Stimulated activated CD4-positive, alpha-beta T cell treated with anti-CD3 and anti-CD28 coated beads, TNF-alpha, amount 100 ng/mL, for 4 hours (primary cell): Measurements from ENCODE around the gene PASK.
"Not testable (repeated sequence)": the region's sequence is repeated elsewhere in the genome, so short reads cannot be mapped to it uniquely, and the experiment has no call there.

Source experiments
- DNase-seq, 3 experiments: peaks; one replicate each; pipeline ENCODE4 v3.0.0-alpha.2; 2020; ENCODE audit warnings: low read depth in 3 of 3

Gene PASK

GRCh38 chr2:241107031-241107783 lies 42.1 kb downstream of the PASK start:
- no peak for DNase-seq

DNA sequence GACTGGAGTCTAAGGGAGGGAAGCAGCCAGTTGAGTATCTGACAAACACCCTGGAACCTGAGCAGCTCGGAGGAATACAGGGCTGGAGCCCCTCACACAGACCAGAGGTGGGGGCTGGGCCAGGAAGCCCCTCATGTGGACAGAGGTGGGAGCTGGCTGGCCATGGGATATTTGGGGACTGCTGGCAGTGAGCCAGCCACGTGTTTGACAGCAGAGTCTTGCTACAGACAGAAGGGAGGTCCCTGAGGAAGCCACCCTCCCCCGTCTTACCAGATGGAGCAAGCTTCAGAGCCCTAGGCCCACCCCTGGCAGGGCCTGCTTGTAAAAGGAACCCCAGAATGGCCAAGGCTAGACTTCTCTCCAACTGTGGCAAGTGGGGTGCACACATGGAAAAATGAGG lies 43.6 kb downstream of the PASK start:
- DNase-seq = no peak

DNA sequence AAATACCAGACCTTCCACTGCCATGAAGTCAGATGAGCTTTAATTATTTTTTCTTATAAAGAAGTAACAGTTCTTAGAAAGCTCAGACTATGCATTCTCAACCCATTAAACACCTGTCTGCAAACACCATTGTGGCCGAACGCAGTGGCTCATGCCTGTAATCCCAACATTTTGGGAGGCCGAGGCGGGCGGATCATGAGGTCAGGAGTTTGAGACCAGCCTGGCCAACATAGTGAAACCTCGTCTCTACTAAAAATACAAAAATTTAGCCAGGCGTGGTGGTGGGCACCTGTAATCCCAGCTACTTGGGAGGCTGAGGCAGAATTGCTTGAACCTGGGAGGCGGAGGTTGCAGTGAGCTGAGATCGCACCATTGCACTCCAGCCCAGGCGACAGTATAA lies 44.7 kb downstream of the PASK start:
- DNase-seq = not testable (repeated sequence)

DNA sequence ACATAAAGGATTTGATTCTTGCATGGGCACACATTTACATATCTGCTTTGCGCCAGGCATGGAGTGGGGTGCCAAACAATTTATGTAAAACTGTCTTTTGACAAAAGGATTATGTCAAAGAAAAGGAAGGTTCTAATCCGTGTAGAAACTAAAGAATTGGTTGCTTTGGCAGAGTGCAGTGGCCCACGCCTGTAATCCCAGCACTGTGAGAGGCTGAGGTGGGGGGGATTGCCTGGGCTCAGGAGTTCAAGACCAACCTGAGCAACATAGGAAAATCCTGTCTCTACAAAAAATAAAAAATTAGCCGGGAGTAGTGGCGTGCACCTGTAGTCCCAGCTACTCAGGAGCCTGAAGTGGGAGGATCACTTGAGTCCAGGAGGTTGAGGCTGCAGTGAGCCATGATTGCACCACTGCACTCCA lies 46.1 kb downstream of the PASK start:
- no peak for DNase-seq

- peak; percentile 70 to 85 (median 78) for DNase-seq
Measured at GRCh38 chr2:241102239-241102803, 47.0 kb downstream of the PASK start, which contains the start of gene MTERF4. Gene MTERF4 (minus strand): TSS chr2:241102287. CDS start chr2:241102273, 14 bp downstream.

GRCh38 chr2:241099246-241099645 lies 50.0 kb downstream of the PASK start:
- DNase-seq = no peak

DNA sequence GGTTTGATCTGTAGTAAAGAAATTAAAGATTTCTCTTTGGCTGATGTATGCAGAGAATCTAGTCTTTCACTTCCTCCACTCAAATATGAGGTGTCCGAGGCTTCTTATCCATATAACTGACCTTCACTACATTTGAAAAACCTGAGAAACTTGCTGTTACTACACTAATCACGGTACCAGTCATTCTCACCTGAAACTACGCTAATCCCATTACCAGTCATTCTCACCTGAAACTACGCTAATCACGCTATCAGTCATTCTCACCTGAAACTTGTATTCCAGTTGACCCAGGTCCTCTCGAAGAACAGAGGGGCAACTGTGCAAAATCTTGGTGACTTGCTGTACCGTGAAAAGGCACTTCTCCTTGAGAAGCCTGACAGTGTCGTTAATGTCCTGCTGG lies 52.3 kb downstream of the PASK start:
- DNase-seq = no peak

DNA sequence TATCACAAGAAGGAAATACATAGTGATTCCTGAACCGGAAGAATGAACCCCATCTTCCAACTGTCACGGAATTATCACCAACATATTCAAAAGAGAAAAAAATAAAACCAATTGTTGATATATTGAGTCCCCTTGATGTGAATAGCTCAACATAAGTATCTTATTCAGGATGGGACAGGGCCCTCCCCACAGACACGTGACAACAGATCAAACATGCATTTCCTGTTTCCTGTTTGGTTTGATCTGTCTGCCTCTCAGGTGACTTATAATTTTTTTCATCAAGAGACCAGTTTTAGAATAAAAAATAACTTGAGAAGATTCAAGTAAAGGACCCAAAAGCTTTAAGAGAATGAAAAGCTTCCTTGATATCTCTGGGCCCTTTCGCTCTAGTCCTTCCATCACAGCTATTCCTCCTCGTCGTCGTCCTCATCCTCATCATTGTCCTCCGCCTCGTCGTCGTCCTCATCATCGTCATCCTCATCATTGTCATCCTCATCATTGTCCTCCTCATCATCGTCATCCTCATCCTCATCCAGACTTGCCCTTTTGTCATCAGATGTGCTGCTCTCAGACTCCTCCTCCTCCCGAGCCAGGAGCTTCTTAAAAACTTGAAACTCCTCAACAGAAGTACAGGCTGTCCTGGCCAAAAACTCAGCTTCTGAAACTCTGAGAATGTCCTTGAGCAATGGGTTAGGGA lies 53.5 kb downstream of the PASK start:
- no peak for DNase-seq

DNA sequence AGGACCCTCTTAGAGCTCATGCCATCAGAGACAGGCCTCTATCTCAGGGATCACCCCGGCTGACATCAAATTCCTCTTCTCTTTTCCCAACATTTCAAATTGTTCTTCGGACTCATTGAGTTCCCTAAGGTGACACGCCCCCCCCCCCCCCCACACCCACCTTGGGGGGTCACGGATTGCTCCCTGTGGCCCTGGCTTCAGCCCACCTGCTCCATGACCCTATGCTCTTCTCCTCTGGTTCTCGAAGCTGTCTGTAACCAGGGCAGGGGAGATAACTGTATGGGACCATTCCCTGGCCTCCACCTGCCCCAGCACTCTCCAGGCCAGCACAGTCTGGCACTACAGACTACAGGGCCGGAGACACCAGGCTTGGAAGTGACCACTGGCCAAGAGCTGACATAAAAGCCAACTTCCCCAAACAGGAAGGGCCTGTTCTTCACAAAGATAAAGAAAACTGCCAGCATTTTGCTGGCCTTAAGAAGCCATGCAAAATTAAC lies 54.3 kb downstream of the PASK start:
- DNase-seq = no peak

DNA sequence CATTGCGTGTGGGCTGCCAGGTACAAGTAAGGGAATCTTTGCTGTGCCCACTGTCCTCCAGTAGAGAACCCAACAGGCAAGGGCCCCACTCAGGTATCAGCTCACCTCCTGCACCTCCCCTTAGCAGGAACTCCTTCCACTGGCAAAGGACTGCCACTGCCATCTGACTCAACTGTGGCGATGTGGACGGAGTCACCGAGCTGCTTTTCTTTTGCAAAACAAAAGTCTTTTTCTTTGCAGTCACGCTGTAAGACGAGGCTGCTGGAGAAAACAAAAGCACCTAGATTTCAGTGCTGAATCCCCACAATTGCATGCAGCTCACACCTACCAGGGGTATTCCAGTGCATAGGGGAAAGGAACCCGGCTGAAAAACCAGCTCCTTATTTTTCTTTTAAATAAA lies 55.1 kb downstream of the PASK start:
- no peak for DNase-seq

GRCh38 chr2:241093133-241093781 lies 56.0 kb downstream of the PASK start:
- not testable (repeated sequence) for DNase-seq

GRCh38 chr2:241092677-241093076 lies 56.6 kb downstream of the PASK start:
- no peak for DNase-seq

- DNase-seq = no peak
Measured at GRCh38 chr2:241091734-241092445, 57.4 kb downstream of the PASK start.

DNA sequence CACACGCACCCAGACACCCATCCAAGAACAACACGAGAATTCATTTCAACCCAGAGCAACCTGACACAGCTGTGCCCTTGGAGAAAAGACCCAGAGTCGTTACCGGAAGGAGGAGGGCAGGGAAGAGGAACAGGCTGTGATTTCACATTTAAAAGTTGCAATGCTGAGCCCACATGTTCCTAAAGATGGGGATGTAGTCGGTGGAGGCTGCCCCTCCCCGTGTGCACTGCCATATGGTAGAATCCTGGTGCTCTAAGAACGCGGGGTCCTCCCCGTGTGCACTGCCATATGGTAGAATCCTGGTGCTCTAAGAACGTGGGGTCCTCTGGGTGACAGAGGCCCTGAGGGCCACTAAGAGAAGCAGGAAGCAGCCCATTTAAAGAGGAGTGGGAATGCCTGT lies 58.1 kb downstream of the PASK start:
- no peak for DNase-seq

DNA sequence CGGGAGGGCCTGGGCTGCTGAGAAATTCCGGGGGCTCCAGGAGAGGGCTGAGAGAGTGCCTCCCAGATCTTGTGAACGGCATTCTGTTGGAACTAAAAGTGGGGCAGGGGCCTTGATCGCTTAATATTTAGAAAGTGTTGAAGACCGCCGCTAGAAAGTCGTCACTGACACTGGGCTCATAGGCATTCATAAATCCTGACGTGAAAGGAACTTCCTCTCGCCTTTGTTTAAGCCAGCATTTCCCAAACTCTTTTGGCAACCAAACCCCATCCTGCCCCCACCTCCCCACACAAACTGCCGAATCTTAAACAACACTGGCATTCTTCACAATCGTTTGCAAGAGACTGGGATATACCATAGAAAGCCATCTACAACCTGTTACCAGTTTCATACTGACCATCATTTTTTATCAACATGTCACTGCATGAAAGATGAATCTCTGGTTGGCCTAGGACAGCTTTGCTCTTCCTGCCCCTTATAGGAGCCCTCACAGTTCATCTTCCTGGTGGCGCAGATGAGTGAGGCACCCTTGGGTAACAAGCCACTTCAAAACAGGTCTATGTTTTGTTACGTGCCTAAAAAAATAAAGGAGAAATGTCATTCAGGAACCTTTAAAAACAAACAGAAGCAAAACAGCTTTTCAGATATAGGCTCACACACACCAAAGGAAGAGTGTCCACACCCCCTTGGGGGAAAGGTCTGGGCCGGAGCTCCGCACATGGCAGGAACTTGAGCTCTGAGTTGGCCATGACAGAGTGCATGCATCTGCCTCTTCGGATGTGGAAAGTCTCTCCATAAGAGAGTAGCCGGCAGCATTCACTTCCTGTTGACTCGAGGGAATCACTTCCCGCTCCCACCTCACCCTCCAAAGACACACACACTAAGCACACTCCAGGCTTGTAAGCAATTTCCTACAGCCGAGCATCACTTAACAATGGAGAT lies 60.2 kb downstream of the PASK start:
- DNase-seq = no peak

DNA sequence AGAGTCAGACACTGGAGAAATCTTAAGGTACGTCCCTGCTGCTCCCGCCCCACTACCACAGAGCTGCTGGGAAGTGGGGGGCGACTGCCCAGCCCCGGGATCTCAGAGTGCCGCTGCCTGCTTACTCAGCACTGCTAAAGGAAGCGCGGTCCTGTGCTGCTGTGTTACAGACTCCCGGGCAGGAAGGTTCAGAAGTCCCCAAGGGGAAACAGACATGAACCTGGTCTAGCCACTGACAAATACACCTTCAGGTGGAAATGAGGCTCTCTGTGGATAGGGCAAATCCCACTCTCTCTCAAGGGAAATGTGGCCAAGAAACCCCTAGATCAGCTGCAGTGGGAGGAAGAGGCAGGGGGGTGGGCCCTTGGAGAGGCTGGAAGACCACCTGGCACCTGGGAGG lies 60.9 kb downstream of the PASK start:
- no peak for DNase-seq

- DNase-seq = no peak
Measured at GRCh38 chr2:241087420-241088268, 61.6 kb downstream of the PASK start.

DNA sequence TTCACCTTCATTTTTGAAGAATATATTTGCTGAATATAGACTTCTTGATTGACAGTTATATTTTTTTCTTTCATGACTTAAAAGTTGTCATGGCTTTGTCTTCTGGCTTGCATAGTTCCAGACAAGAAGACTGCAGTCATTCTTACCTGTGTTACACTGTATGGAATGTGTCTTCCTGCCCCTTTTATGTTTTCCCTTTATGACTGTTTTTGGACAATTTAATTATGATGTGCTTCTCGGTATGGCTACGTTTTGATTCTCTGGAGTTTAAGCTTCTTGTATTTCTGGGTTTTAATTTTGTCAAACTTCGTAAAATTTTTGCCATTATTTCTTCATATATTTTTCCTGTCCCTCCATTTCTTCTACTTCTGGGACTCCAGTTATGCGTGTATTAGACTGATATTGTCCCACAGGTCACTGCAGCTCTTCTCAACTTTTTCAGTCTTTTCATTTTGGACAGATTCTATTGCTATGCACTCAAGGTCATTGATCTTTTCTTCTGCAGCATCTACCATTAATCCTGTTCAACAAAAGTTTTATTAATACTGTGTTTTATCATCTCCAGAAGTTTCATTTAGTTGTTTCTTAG lies 64.3 kb downstream of the PASK start:
- DNase-seq = no peak

DNA sequence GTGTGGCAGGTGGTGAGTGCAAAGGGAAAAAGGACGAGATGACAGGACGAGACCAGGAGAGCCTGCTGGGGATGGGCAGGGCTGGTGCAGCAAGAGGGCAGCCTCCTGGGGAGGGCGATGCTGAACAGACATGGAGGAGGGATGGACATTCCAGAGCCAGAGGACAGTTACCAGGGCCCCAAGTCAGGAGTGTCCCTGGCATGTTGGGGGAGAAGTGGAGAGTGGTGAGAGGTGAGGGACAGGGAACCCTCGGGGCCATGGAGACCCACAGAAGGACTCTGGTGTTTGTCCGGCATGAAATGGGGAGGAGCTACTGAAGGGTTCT lies 66.2 kb downstream of the PASK start:
- no peak for DNase-seq
